Spleen (tissue), 11 donors: Measurements from ENCODE around the gene NYNRIN. TPM values are rescaled to one million over a fixed set of nuclear protein-coding genes. Genes with fewer than 3 reads are reported as not detected.

Experiments used
- DNase-seq: peaks from one replicate; pipeline ENCODE4 v3.0.0-alpha.2; 2020
- H3K27ac ChIP-seq, 8 donors: fragments of 200-600 bp; sonication (generic) in 7 of 8; 1 replicate in 4 of 8; 2 replicates in 4 of 8; pipeline versions ENCODE4 v1.5.0 to v1.8.0; 2016 to 2021; ENCODE audit warnings: inconsistent platforms in 4 of 8, mild to moderate bottlenecking in 4 of 8, moderate library complexity in 1 of 8
- H3K27me3 ChIP-seq, 7 donors: fragments of 200-600 bp; sonication (generic) in 6 of 7; replicated peaks in 1 of 7; 1 replicate in 4 of 7; 2 replicates in 3 of 7; pipeline versions ENCODE4 v1.5.0 to v1.8.0; 2016 to 2021; ENCODE audit warnings: inconsistent platforms in 3 of 7, mild to moderate bottlenecking in 1 of 7
- H3K36me3 ChIP-seq, 6 donors: fragments of 200-600 bp; sonication (generic) in 5 of 6; 1 replicate in 4 of 6; 2 replicates in 2 of 6; pipeline versions ENCODE4 v1.5.0 to v1.8.0; 2016 to 2021; ENCODE audit warnings: inconsistent platforms in 2 of 6
- H3K4me1 ChIP-seq, 6 donors: fragments of 200-600 bp; sonication (generic) in 5 of 6; 1 replicate in 3 of 6; 2 replicates in 3 of 6; pipeline versions ENCODE4 v1.5.0 to v1.8.0; 2016 to 2021; ENCODE audit warnings: inconsistent platforms in 3 of 6
- H3K4me3 ChIP-seq, 8 donors: fragments of 200-600 bp; sonication (generic) in 7 of 8; 1 replicate in 4 of 8; 2 replicates in 4 of 8; pipeline versions ENCODE4 v1.5.0 to v1.8.0; 2016 to 2021; ENCODE audit warnings: inconsistent platforms in 4 of 8, mild to moderate bottlenecking in 4 of 8, moderate library complexity in 2 of 8
- H3K9me3 ChIP-seq, 8 donors: fragments of 200-600 bp; sonication (generic) in 7 of 8; 1 replicate in 4 of 8; 2 replicates in 4 of 8; pipeline versions ENCODE4 v1.5.0 to v1.8.0; 2016 to 2021; ENCODE audit warnings: inconsistent platforms in 4 of 8
- POLR2A ChIP-seq, 3 donors: fragments of 450-650 bp; IDR thresholded peaks; one replicate each; pipeline ENCODE4 v1.5.1; 2017; ENCODE audit warnings: antibody characterized with exemption in 3 of 3, mild to moderate bottlenecking in 1 of 3
- POLR2AphosphoS5 ChIP-seq, 3 donors: sonication (generic); formaldehyde crosslinking; IDR thresholded peaks; one replicate each; pipeline ENCODE4 v1.5.1; 2017; ENCODE audit warnings: antibody characterized with exemption in 3 of 3
- WGBS, 5 donors: extraction: QIAGEN DNeasy Blood & Tissue Kit in 3 of 5; methylation state at CpG; one replicate each; pipeline versions ENCODE4 v1.1.5 to v1.1.7; 2013 to 2018; 5-methylcytosine and 5-hydroxymethylcytosine counted together
- intact Hi-C: fragments of 100-400 bp; cut with DNase I; formaldehyde crosslinking; loops from one replicate; pipeline ENCODE4 v1.15.0; 2023; ENCODE audit warnings: low total_unique reads
- polyA plus RNA-seq, 3 donors: library from polyadenylated mRNA; stranded (reverse); fragments of 200-250 nt; gene quantifications; one replicate each; pipeline ENCODE4 v1.2.1, GENCODE V29; 2013
- total RNA-seq, 7 donors: library from RNA; depleted of rRNA in 3 of 7; stranded (reverse); fragments of >200 nt in 3 of 7; fragmentation: NEBNext Ultra II Directional in 4 of 7; extraction: Animal tissue kit (Norgen Biotek cat#: 25700) in 4 of 7; gene quantifications; one replicate each; pipeline versions ENCODE4 v1.1.0 to v1.2.1, GENCODE V29; 2016 to 2021
- TF ChIP-seq, protein P1 (sequence below), 11 experiments: fragments of 200-600 bp in 7 of 11; fragments of 450-650 bp in 4 of 11; sonication (generic) in 4 of 11; IDR thresholded peaks in 8 of 11; conservative IDR thresholded peaks in 3 of 11; 1 replicate in 7 of 11; 2 replicates in 4 of 11; pipeline versions ENCODE4 v1.4.0 to v1.8.0; 2016 to 2021; ENCODE audit warnings: antibody characterized with exemption in 11 of 11, inconsistent platforms in 4 of 11, mild to moderate bottlenecking in 1 of 11
- donor health status: healthy with polysubstance abuse.
- donor health status: DM: no; HTN: no; CAD: no; lungs with moderate emphysema.
- donor health status: DM: no; HTN: no; CAD: no.
- donor health status: Bipolar disorder and iron deficiency.
- donor health status: healthy.
- donor health status: DM: no; HTN: no; CAD: no.
- donor health status: DM: yes; HTN: yes; CAD: no.

Gene NYNRIN
- total and polyA plus RNA-seq, 10 donors, result 0.87 to 18.0 (median 10.5) TPM

- H3K9me3 ChIP-seq, result no peaks in the 10 kb centered on the region
- TF ChIP-seq POLR2A (IDR thresholded peaks at IDR 0.05) (no peak), POLR2AphosphoS5 (IDR thresholded peaks at IDR 0.05) (no peak)
- TF ChIP-seq, protein P1, sequence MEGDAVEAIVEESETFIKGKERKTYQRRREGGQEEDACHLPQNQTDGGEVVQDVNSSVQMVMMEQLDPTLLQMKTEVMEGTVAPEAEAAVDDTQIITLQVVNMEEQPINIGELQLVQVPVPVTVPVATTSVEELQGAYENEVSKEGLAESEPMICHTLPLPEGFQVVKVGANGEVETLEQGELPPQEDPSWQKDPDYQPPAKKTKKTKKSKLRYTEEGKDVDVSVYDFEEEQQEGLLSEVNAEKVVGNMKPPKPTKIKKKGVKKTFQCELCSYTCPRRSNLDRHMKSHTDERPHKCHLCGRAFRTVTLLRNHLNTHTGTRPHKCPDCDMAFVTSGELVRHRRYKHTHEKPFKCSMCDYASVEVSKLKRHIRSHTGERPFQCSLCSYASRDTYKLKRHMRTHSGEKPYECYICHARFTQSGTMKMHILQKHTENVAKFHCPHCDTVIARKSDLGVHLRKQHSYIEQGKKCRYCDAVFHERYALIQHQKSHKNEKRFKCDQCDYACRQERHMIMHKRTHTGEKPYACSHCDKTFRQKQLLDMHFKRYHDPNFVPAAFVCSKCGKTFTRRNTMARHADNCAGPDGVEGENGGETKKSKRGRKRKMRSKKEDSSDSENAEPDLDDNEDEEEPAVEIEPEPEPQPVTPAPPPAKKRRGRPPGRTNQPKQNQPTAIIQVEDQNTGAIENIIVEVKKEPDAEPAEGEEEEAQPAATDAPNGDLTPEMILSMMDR (IDR thresholded peaks at IDR 0.05 in 8 of 11, conservative IDR thresholded peaks at IDR 0.05 in 3 of 11), result no peak
- H3K36me3 ChIP-seq, result peaks cover 0 to 50% (median 17%) of the 10 kb centered on the region in 6 donors
- no peak overlapping the region for H3K27ac ChIP-seq
- H3K4me1 ChIP-seq, result peaks cover 0 to 11% (median 2%) of the 10 kb centered on the region in 6 donors
- H3K4me3 ChIP-seq, result no peak overlapping the region
- no peak for DNase-seq
- 88 to 100% (median 93%) methylated on average over 1 of the region's 1 CpG for WGBS, 5 donors
- intact Hi-C loops, result loop anchor here (10.0 kb wide), 1 partner anchor 49 kb away; the partner anchor contains the start of gene NFATC4
- peaks cover 0 to 20% (median 0%) of the 10 kb centered on the region in 7 donors for H3K27me3 ChIP-seq
Observed at GRCh38 chr14:24414077-24414476, 15.3 kb downstream of the NYNRIN start.

GRCh38 chr14:24414732-24415420 is 16.1 kb downstream of the NYNRIN start:
- TF ChIP-seq, protein P1 (IDR thresholded peaks at IDR 0.05 in 8 of 11, conservative IDR thresholded peaks at IDR 0.05 in 3 of 11), result no peak
- TF ChIP-seq POLR2AphosphoS5 (IDR thresholded peaks at IDR 0.05), result peak in 1 of 3 donors; percentile 7
- 87 to 95% (median 89%) methylated on average over 11 to 15 of the region's 15 CpGs for WGBS, 5 donors
- Histone ChIP-seq H3K36me3 (peaks cover 0 to 42% (median 17%) of the 10 kb centered on the region in 6 donors), H3K4me1 (peaks cover 0 to 13% (median 2%) of the 10 kb centered on the region in 6 donors), H3K9me3 (no peaks in the 10 kb centered on the region), H3K27me3 (peaks cover 0 to 20% (median 0%) of the 10 kb centered on the region in 7 donors), H3K27ac (no peak overlapping the region), H3K4me3 (no peak overlapping the region)
- intact Hi-C loops, result loop anchor here (10.0 kb wide), 1 partner anchor 50 kb away; the partner anchor contains the start of gene NFATC4
- no peak for DNase-seq

- no peak for TF ChIP-seq POLR2AphosphoS5 (IDR thresholded peaks at IDR 0.05)
- TF ChIP-seq POLR2A (IDR thresholded peaks at IDR 0.05), result no peak
- TF ChIP-seq, protein P1 (IDR thresholded peaks at IDR 0.05 in 8 of 11, conservative IDR thresholded peaks at IDR 0.05 in 3 of 11), result no peak
- DNase-seq, result no peak
- peaks cover 0 to 37% (median 17%) of the 10 kb centered on the region in 6 donors for H3K36me3 ChIP-seq
- WGBS, 5 donors, result 90 to 93% (median 92%) methylated on average over 25 of the region's 25 CpGs
- H3K27me3 ChIP-seq, result peaks cover 0 to 20% (median 0%) of the 10 kb centered on the region in 7 donors
- H3K4me1 ChIP-seq, result peaks cover 0 to 13% (median 2%) of the 10 kb centered on the region in 6 donors
- intact Hi-C loops, result loop anchor here (10.0 kb wide), 1 partner anchor 51 kb away; the partner anchor contains the start of gene NFATC4
- H3K27ac ChIP-seq, result no peak overlapping the region
- H3K4me3 ChIP-seq, result no peak overlapping the region
- no peaks in the 10 kb centered on the region for H3K9me3 ChIP-seq
Observed at GRCh38 chr14:24415421-24416253, 16.8 kb downstream of the NYNRIN start.
